Renal cortex interstitium (tissue), 11 donors: ENCODE results near the gene PGBD1. TPM values are rescaled to one million over a fixed set of nuclear protein-coding genes. Genes with fewer than 3 reads are reported as not detected.
A peak's percentile ranks its signal among the peaks of the same experiment; 100 is the strongest.
"Not testable (repeated sequence)": the region's sequence is repeated elsewhere in the genome, so short reads cannot be mapped to it uniquely, and the experiment has no call there.

Experiments
- DNase-seq, 11 donors: peaks; one replicate each; pipeline ENCODE4 v3.0.0-alpha.2; 2013; ENCODE audit warnings: low read depth in 9 of 11, low spot score in 4 of 11; ENCODE audit errors: extremely low read depth in 1 of 11
- polyA plus RNA-seq, 3 donors: library from polyadenylated mRNA; unstranded; fragments of 120-200 nt; gene quantifications; one replicate each; pipeline ENCODE4 v1.2.1, GENCODE V29; 2013; ENCODE audit not compliant: insufficient read length in 3 of 3

PGBD1 gene
- polyA plus RNA-seq, 3 donors: 10.2 to 11.2 (median 11.1) TPM

GRCh38 chr6:28266563-28266961 is 14.8 kb upstream of the PGBD1 start:
- no peak for DNase-seq

- DNase-seq: peak; percentile 79 to 94 (median 87)
These were observed 14.2 kb upstream of the PGBD1 start, which contains the start of gene ZSCAN26 for GRCh38 chr6:28266962-28267694. ZSCAN26 (plus strand) TSS chr6:28267143; CDS start chr6:28271920, 4,777 bp downstream.

- no peak for DNase-seq
These were observed 13.7 kb upstream of the PGBD1 start for GRCh38 chr6:28267695-28268059.

GRCh38 chr6:28269492-28269891 is 11.9 kb upstream of the PGBD1 start:
- DNase-seq: no peak

GRCh38 chr6:28274888-28275287 is 6.5 kb upstream of the PGBD1 start:
- no peak for DNase-seq

- no peak for DNase-seq
These were observed 3.6 kb upstream of the PGBD1 start for GRCh38 chr6:28277746-28278145.

GRCh38 chr6:28280595-28281287 is 631 bp upstream of the PGBD1 start:
- no peak for DNase-seq

GRCh38 chr6:28282926-28283325 is 1.6 kb downstream of the PGBD1 start:
- no peak for DNase-seq

GRCh38 chr6:28291573-28291972 is 10.2 kb downstream of the PGBD1 start:
- DNase-seq: no peak

GRCh38 chr6:28295326-28295725 is 14.0 kb downstream of the PGBD1 start:
- no peak for DNase-seq

GRCh38 chr6:28296520-28297060 is 15.2 kb downstream of the PGBD1 start:
- DNase-seq: no peak

- no peak for DNase-seq
These were observed 22.2 kb downstream of the PGBD1 start for GRCh38 chr6:28303570-28303969.

GRCh38 chr6:28306363-28306762 is 25.0 kb downstream of the PGBD1 start:
- not testable (repeated sequence) for DNase-seq

- no peak for DNase-seq
These were observed 29.9 kb downstream of the PGBD1 start for GRCh38 chr6:28311139-28311823.

GRCh38 chr6:28312939-28313338 is 31.6 kb downstream of the PGBD1 start:
- DNase-seq: no peak

GRCh38 chr6:28315628-28316027 is 34.3 kb downstream of the PGBD1 start:
- DNase-seq: no peak

GRCh38 chr6:28317866-28318265 is 36.5 kb downstream of the PGBD1 start:
- not testable (repeated sequence) for DNase-seq

GRCh38 chr6:28322661-28323060 is 41.3 kb downstream of the PGBD1 start:
- no peak for DNase-seq

- no peak for DNase-seq
These were observed 42.5 kb downstream of the PGBD1 start for GRCh38 chr6:28323813-28324424.
